ENCODE data around the gene CREG1. TPM values are rescaled to one million over a fixed set of nuclear protein-coding genes. Genes with fewer than 3 reads are reported as not detected.

CREG1 gene
- total RNA-seq (68.6 TPM), polyA plus RNA-seq (125 TPM)

GRCh38 chr1:167553136-167554027, at the start of gene CREG1:
Gene CREG1, minus strand, starts transcription at chr1:167553762.
- Histone ChIP-seq H3K27ac (ENCODE audit: low read depth) (peak within 1 kb of the TSS; percentile 86), H3K4me3 (ENCODE audit: low read depth, low read length) (peak within 1 kb of the TSS; percentile 90), H3K4me1 (ENCODE audit: insufficient read depth) (no peaks in the 10 kb centered on the region), H3K36me3 (ENCODE audit: insufficient read depth) (no peaks in the 10 kb centered on the region)
- peak; percentile 74 for DNase-seq (ENCODE audit: extremely low spot score)
- WGBS: 2% methylated on average over 90 of the region's 90 CpGs

- Histone ChIP-seq H3K4me3 (ENCODE audit: low read depth, low read length) (no peak overlapping the region), H3K27ac (ENCODE audit: low read depth) (no peak overlapping the region), H3K4me1 (ENCODE audit: insufficient read depth) (no peaks in the 10 kb centered on the region), H3K36me3 (ENCODE audit: insufficient read depth) (no peaks in the 10 kb centered on the region)
- 89% methylated on average over 8 of the region's 8 CpGs for WGBS
- DNase-seq (ENCODE audit: extremely low spot score): no peak
Observed at GRCh38 chr1:167602840-167603239, 49.3 kb upstream of the CREG1 start.

DNA sequence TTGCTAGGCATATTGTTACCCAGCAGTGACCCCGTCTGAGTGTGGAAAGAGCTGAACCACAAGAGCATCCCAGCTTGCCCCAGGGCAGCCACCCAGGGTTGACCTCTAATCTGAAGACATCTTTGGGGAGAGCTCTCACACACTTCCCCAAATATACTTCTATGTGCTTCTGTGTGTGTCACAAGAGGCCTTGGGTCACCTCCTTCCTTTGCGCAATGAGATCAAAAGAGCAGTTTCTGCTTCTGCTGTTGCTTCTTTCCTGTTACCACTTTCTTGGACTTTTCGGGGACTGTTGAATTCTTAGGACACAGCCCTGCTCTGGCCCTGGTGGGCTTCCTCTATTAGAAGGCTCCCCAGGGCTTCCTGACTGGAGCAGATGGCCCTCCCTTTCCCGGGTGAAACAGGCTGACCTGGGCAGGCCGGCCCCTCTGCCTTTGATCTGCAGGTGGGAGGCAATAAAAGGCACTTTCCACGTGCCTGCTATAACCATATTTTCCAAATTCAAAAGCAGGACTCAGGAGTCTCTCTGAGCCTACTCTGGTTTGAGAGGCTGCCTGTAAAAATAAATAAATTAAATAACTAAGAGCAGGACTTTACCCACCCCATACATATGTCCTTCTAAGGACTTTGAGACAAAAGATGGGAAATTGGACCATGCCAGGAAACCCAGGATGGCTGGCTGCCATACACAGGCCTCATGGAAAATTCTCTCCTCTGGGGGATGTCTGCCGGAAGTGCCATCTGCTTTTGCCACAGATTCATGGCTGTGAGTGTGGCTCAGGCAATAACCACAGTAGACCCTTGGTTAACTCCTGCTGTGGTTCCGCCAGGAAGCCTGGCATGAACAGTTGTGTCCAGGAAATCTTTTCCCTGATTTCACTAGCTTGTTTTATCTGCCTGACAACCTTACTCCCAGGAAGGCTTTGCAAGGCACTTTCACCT, 48.2 kb upstream of the CREG1 start:
- no peaks in the 10 kb centered on the region for H3K4me1 ChIP-seq (ENCODE audit: insufficient read depth)
- H3K4me3 ChIP-seq (ENCODE audit: low read depth, low read length): no peak overlapping the region
- no peak overlapping the region for H3K27ac ChIP-seq (ENCODE audit: low read depth)
- no peak for DNase-seq (ENCODE audit: extremely low spot score)
- no peaks in the 10 kb centered on the region for H3K36me3 ChIP-seq (ENCODE audit: insufficient read depth)
- WGBS: 75% methylated on average over 8 of the region's 8 CpGs

GRCh38 chr1:167599957-167600581, 46.5 kb upstream of the CREG1 start:
- peak; percentile 3 for DNase-seq (ENCODE audit: extremely low spot score)
- Histone ChIP-seq H3K27ac (ENCODE audit: low read depth) (no peak overlapping the region), H3K4me1 (ENCODE audit: insufficient read depth) (no peaks in the 10 kb centered on the region), H3K36me3 (ENCODE audit: insufficient read depth) (no peaks in the 10 kb centered on the region), H3K4me3 (ENCODE audit: low read depth, low read length) (no peak overlapping the region)
- WGBS: 24% methylated on average over 5 of the region's 5 CpGs

DNA sequence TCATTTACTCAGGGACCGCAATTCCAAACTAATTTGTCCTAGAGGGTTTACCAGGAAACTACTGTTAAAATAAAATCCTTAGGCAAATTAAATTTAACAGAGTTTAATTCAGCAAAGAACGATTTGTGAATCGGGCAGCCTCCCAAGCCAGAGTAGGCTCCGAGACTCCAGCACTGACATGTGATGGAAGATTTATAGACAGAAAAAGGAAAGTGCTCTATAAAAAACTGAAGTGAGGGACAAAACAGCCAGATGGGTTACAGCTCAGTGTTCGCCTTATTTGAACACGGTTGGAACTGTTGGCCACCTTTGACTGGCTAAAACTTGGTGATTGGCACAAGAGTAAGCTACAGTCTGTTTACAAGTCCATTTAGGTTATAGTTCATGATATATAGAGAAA, 41.3 kb upstream of the CREG1 start:
- DNase-seq (ENCODE audit: extremely low spot score): no peak
- Histone ChIP-seq H3K4me1 (ENCODE audit: insufficient read depth) (no peaks in the 10 kb centered on the region), H3K36me3 (ENCODE audit: insufficient read depth) (no peaks in the 10 kb centered on the region), H3K27ac (ENCODE audit: low read depth) (no peak overlapping the region), H3K4me3 (ENCODE audit: low read depth, low read length) (no peak overlapping the region)
- 34% methylated on average over 6 of the region's 6 CpGs for WGBS

- H3K27ac ChIP-seq (ENCODE audit: low read depth): no peak overlapping the region
- 77% methylated on average over 5 of the region's 5 CpGs for WGBS
- H3K36me3 ChIP-seq (ENCODE audit: insufficient read depth): no peaks in the 10 kb centered on the region
- no peaks in the 10 kb centered on the region for H3K4me1 ChIP-seq (ENCODE audit: insufficient read depth)
- no peak for DNase-seq (ENCODE audit: extremely low spot score)
- H3K4me3 ChIP-seq (ENCODE audit: low read depth, low read length): no peak overlapping the region
Observed at GRCh38 chr1:167593860-167594259, 40.3 kb upstream of the CREG1 start.

GRCh38 chr1:167592475-167592874, 38.9 kb upstream of the CREG1 start:
- H3K27ac ChIP-seq (ENCODE audit: low read depth): no peak overlapping the region
- H3K36me3 ChIP-seq (ENCODE audit: insufficient read depth): no peaks in the 10 kb centered on the region
- H3K4me1 ChIP-seq (ENCODE audit: insufficient read depth): no peaks in the 10 kb centered on the region
- DNase-seq (ENCODE audit: extremely low spot score): no peak
- H3K4me3 ChIP-seq (ENCODE audit: low read depth, low read length): no peak overlapping the region

- Histone ChIP-seq H3K4me1 (ENCODE audit: insufficient read depth) (no peaks in the 10 kb centered on the region), H3K27ac (ENCODE audit: low read depth) (no peak overlapping the region), H3K4me3 (ENCODE audit: low read depth, low read length) (no peak overlapping the region), H3K36me3 (ENCODE audit: insufficient read depth) (no peaks in the 10 kb centered on the region)
- no peak for DNase-seq (ENCODE audit: extremely low spot score)
- 86% methylated on average over 2 of the region's 2 CpGs for WGBS
Observed at GRCh38 chr1:167588361-167588760, 34.8 kb upstream of the CREG1 start.

- DNase-seq (ENCODE audit: extremely low spot score): no peak
- Histone ChIP-seq H3K36me3 (ENCODE audit: insufficient read depth) (no peaks in the 10 kb centered on the region), H3K27ac (ENCODE audit: low read depth) (no peak overlapping the region), H3K4me3 (ENCODE audit: low read depth, low read length) (no peak overlapping the region), H3K4me1 (ENCODE audit: insufficient read depth) (no peaks in the 10 kb centered on the region)
- 84% methylated on average over 1 of the region's 1 CpG for WGBS
Observed at GRCh38 chr1:167587872-167588271, 34.3 kb upstream of the CREG1 start.

GRCh38 chr1:167587342-167587741, 33.8 kb upstream of the CREG1 start:
- H3K4me1 ChIP-seq (ENCODE audit: insufficient read depth): no peaks in the 10 kb centered on the region
- 93% methylated on average over 2 of the region's 2 CpGs for WGBS

DNA sequence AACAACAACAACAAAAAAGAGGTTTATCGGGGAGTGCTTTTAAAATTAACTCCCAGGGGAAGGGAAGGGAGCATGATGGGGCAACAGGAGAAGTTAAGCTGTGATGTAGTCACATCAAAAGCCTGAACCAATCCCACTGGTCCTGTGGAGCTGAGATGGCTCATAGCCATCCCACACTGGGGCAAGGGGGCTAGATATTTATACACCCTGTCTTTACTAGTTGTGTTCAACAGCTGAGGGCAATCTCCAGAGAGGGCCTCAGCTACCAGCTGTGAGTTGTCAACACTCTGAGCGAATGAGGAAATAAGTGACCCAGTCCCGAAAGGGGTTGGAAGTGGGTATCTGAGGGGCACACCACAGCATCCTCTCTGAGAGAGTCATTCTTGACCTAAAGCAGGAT, 31.0 kb upstream of the CREG1 start:
- H3K27ac ChIP-seq (ENCODE audit: low read depth): no peak overlapping the region
- H3K4me1 ChIP-seq (ENCODE audit: insufficient read depth): no peaks in the 10 kb centered on the region
- WGBS: 79% methylated on average over 3 of the region's 3 CpGs
- H3K36me3 ChIP-seq (ENCODE audit: insufficient read depth): no peaks in the 10 kb centered on the region
- no peak overlapping the region for H3K4me3 ChIP-seq (ENCODE audit: low read depth, low read length)
- DNase-seq (ENCODE audit: extremely low spot score): no peak

More at GRCh38 chr1:167587342-167587741, 33.8 kb upstream of the CREG1 start:
- Histone ChIP-seq H3K27ac (ENCODE audit: low read depth) (no peak overlapping the region), H3K4me3 (ENCODE audit: low read depth, low read length) (no peak overlapping the region), H3K36me3 (ENCODE audit: insufficient read depth) (no peaks in the 10 kb centered on the region)
- no peak for DNase-seq (ENCODE audit: extremely low spot score)

GRCh38 chr1:167582722-167583121, 29.2 kb upstream of the CREG1 start:
- no peak overlapping the region for H3K4me3 ChIP-seq (ENCODE audit: low read depth, low read length)
- no peaks in the 10 kb centered on the region for H3K36me3 ChIP-seq (ENCODE audit: insufficient read depth)
- no peak overlapping the region for H3K27ac ChIP-seq (ENCODE audit: low read depth)
- 95% methylated on average over 4 of the region's 4 CpGs for WGBS
- DNase-seq (ENCODE audit: extremely low spot score): no peak
- no peaks in the 10 kb centered on the region for H3K4me1 ChIP-seq (ENCODE audit: insufficient read depth)

GRCh38 chr1:167582064-167582463, 28.5 kb upstream of the CREG1 start:
- no peak for DNase-seq (ENCODE audit: extremely low spot score)
- WGBS: 93% methylated on average over 1 of the region's 1 CpG

More at GRCh38 chr1:167582064-167582463, 28.5 kb upstream of the CREG1 start:
- Histone ChIP-seq H3K4me1 (ENCODE audit: insufficient read depth) (no peaks in the 10 kb centered on the region), H3K27ac (ENCODE audit: low read depth) (no peak overlapping the region), H3K36me3 (ENCODE audit: insufficient read depth) (no peaks in the 10 kb centered on the region), H3K4me3 (ENCODE audit: low read depth, low read length) (no peak overlapping the region)

Data from urinary bladder (tissue), 4 donors.